ENCODE data around the gene CEP97. TPM values are rescaled to one million over a fixed set of nuclear protein-coding genes. Genes with fewer than 3 reads are reported as not detected.
"Not testable (repeated sequence)": the region's sequence is repeated elsewhere in the genome, so short reads cannot be mapped to it uniquely, and the experiment has no call there.

CEP97 gene
- total RNA-seq, 1 donor from 2014 or later, result 6.2 TPM

DNA sequence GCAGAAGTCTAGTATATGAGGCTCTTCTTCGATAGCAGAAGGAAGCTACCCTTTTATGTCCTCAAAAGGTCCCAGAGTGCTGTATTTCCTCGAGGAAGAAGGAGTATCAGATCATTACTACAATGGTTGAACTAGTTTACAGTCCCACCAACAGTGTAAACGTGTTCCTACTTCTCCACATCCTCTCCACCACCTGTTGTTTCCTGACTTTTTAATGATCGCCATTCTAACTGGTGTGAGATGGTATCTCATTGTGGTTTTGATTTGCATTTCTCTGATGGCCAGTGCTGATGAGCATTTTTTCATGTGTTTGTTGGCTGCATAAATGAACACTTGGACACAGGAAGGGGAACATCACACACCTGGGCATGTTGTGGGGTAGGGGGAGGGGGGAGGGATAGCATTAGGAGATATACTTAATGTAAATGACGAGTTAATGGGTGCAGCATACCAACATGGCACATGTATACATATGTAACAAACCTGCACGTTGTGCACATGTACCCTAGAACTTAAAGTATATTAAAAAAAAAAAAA lies 53.4 kb downstream of the CEP97 start:
- DNase-seq (ENCODE audit: low spot score), result not testable (repeated sequence)

DNA sequence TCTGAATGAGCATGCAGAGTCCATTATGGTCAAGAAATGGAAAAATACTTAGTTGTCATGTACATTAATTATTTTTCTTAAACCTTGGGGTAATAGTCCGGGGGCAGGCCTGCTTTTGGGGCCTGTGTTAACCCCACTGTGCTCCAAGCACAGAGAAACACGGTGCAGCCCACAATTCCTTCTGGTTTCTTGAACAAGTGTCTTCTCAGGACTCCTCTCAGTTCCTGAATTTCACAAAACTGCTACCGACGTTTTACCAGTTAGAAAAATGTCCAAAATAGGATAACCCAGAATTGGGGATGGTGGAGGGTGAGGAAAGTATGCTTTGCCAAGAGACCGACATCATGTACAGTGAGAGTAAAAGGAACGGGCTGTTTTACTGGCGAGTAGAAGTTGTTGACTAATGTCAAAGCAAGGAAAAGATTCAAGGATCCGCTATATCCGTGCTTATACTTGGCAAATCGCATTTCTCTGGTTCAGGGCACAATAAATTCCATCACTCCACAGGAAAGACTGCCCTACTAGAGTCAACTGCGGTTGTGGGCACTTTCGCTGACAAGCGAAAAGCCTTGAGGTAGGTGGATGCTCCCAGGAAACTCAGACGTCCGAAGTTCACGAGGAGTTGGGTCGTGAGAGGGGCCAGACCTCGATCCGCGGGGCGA lies 54.1 kb downstream of the CEP97 start:
- no peak for DNase-seq (ENCODE audit: low spot score)

DNA sequence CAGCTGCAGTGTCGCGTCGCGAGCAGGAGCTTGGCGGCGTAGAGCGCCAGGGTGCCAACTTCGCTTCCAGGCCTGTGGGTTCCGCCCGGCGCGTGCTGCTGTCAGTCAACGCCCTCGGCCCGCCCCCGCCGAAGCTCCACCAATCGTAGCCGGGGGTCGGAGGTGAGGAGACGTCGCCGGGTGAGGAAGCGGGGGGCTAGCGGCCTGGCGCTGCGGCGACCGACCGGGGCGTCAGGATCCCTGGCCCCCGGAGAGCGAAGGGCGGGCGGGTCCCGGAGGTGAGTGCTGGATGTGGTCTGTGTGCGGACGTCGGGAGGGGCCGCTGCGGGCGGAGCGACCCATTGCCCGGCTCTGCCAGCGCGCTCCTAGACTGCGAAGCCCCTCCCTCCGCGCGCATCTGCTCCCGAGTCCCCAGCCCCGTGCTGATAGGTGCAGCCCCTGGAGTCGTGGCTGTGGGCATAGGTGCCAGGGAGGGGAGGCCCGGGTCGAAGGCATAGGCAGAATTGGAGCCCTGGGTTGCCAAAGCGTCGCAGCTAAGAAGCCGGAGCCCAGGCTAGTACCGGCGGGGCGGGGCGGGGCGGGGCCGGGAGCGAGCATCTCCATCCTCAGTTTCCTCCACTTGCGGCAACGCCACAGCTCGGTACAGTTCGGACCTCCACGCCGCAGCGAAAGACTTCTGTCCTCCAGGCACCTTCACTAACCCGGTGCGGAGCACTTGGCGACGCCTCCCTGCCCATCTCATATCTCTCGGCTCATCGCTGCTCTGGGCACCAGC lies 54.8 kb downstream of the CEP97 start, which contains the start of gene NXPE3:
NXPE3 (plus strand) TSS at position 165 of the 775 bp plus-strand sequence. CDS start 6,386 bp downstream, outside the sequence.
- peak; percentile 98 for DNase-seq (ENCODE audit: low spot score)

DNA sequence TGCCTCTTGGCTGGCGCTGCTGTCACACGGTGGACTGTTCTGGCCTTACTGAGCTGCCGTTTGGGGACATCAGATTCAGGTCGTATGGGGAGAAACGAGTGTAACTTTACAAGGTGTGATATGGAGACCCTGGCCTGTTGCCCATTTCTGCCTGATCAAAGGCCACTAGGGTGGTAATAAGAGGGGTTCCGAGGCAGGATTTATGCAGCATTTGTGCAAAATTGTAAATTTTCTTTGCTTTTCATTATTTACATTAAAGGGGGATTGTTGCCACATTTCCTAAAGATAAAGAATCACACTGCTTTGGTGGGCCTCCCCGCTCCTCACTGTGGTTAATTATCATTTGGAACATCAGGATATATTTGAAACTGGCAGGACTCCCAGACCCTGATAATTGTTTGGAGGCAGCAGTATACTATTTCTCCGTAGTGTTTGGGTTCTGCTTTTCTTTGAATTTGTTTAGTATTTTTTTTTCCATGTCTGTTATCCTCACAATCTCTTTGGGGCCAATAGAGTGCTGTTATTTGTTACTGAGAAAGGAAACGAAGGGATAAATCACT lies 55.5 kb downstream of the CEP97 start:
- DNase-seq (ENCODE audit: low spot score), result no peak

DNA sequence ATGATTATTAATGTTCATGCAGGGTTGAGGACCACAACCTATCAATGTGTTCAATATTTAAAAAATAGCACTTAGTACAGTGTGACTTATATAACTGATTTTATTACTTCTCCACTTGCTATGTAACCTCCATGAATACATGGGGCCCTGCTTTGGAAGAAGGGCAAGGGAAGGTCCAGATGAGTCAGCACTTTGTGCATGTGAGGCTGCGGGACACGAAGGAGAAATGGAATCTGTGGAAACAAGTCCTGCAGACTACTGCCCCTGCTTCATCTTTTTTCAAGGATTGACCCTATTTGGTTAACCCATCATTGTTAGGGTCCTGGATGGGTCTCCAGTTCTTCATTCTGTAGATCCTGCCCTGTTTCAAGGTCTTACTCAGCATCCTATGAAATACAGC lies 56.2 kb downstream of the CEP97 start:
- DNase-seq (ENCODE audit: low spot score), result no peak

DNA sequence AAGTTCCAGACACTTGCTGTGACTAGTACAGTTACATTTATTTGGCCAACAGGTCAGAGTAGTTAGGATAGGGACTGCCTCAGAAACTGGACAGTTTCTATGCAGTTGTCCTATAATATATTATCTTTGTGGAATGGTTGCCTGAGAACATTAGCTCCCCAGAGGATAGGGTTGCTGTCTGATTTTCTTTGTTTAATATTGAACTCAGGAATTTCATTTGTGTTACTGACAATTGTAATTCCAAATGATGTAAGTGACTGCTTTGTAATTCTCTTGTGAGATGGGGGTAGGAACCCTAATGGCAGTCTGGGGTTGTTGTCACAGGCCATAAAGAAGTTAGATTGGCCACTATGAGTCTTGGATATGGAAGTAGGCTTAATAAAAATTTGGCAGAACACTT lies 56.8 kb downstream of the CEP97 start:
- no peak for DNase-seq (ENCODE audit: low spot score)

DNA sequence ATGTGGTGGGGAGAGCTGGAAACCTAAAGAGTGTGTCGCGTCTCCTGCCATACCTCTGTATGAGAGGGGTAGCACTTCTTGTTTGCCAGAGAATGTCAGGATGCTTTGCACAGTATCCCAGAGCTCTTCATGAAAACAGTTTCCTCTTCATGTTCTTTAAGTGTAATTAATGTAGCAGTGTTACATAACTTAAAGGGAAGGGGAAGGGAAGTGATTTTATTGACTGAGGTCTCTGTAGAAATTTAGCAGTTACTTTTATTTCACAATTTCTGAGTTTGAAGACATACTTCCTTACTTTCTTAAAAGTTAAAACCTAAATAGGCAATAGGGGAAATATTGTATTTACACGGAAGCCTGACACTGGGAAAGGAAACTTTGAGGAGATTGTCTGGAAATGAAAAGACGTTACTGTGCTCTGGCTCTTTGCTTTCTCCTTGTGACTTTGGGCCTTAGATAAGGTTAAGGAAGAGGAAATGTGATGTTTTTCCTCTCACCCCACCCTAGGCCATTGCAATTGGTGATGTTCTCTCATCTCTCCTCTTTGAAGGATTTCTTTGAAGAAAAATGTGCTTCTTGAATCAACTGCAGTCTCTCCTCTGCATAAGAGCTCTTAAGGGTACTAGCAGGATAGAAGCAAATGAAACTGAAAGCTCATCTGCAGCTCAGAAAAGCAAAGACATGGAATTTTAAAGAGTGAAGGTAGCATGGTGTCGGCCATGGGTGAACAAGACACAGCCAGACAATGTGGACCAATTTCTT lies 60.6 kb downstream of the CEP97 start:
- DNase-seq (ENCODE audit: low spot score), result no peak

DNA sequence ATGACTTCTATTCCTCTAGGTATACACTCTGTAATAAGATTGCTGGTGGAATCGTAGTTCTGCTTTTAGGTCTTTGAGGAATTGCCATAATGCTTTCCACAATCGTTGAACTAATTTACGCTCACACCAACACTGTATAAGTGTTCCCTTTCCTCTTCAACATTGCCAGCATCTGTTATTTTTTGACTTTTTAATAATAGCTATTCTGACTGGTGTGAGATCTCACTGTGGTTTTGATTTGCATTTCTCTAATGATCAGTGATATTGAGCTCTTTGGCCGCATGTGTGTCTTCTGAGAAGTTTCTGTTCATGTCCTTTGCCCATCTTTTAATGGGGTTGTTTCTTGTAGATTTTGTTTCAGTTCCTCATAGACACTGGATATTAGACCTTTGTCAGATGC lies 67.4 kb downstream of the CEP97 start:
- DNase-seq (ENCODE audit: low spot score), result no peak

DNA sequence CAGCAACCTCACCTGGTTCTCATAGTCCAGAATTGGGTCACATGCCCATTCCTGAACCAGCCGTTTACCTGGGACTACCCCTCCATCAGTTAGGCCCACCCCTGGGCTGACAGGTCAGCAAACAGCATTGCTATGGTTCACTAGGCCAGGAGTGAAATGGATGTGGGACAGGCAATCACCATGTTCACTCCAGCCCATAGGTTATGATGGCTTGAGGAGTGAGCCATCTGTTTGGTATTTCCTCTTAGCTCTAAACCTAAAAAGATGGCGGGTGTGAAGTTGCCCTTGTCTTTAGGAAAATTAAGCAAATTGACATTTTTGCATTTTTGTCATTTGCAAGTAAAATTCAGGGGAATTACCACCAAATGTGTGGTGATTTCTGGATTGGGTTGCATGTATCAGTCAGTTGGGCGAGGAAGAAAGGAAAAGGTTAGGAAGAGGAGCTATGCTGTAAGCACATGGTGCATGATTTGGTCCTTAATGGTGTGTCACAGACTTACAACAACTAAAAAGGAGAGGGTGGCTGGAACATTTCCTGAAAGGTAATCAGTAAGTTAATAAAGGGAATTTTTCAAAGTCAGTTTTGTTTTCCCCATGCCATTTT lies 71.8 kb downstream of the CEP97 start:
- no peak for DNase-seq (ENCODE audit: low spot score)

DNA sequence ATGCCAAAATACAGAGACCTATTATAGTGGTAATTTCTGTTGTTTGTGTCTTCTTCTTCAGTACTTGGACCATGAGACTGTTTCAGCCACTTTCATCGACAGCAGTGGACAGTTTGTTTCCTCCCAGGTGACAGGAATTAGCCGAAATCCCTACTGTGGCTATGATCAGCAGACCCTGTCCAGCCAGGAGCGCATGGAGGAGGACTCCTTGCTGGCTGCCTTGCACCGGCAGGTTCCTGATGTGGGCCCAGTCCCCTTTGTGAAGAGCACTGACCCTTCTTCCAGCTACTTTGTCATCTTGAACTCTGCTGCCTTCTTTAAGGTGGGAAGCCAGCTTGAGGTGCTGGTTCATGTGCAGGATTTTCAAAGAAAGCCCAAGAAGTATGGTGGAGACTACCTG lies 76.8 kb downstream of the CEP97 start:
- DNase-seq (ENCODE audit: low spot score), result no peak

DNA sequence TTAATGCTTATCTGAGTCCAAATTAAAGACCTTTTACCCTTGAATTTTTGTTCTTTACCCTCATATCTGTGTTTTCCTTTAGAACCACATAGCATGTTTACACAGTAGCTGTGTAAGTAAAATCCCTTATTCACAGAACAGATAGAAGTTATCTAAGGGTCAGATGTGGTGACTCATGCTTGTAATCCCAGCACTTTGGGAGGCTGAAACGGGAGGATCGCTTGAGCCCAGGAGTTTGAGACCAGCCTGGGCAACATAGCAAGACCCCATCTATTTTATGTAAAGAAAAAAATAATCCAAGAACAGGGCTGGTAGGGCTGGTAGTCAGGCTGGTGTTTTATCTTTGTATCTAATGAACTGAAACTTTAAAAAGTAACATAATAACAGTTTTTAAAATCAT lies 77.8 kb downstream of the CEP97 start:
- no peak for DNase-seq (ENCODE audit: low spot score)

DNA sequence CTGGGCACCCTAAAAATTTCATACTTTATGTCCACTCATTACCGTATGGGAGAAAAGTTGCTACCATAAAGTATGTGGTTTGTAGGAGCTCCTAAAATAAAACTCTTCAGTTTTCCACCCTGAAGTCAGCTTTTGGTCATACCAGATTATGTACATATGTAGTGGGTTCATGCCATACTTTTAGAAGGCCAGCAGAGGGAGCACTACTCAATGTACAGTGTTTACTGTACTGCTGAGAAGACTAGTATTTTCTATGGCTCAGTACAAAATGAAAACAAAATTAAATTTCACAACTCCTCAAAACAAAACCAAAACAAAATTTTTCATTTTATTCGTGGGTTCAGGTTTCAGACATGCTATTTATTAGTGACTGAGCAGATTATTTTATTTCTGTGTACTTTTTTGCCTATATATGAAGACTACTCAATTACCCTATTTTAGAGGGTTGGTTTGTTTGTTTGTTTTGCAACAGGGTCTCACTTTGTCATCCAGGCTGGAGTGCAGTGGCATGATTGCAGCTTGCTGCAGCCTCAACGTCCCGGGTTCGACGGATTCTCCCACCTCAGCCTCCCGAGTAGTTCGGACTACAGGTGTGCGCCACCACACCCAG lies 78.9 kb downstream of the CEP97 start:
- DNase-seq (ENCODE audit: low spot score), result no peak

DNA sequence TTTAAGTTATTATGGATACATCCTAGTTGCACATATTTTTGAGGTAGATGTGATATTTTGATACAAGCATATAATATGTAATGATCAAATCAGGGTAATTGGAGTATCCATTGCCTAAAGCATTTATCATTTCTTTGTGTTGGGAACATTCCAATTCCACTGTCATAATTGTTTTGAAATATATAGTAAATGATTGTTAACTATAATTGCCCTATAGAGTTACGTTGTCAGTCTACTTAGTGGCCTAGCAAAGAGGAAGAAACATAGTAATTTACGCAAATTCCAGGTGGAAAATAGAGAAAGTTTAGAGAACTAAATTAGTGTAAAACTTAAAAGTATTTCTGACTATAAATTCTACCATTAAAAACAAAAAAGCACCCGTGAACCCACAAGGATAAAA lies 79.5 kb downstream of the CEP97 start:
- DNase-seq (ENCODE audit: low spot score), result no peak

DNA sequence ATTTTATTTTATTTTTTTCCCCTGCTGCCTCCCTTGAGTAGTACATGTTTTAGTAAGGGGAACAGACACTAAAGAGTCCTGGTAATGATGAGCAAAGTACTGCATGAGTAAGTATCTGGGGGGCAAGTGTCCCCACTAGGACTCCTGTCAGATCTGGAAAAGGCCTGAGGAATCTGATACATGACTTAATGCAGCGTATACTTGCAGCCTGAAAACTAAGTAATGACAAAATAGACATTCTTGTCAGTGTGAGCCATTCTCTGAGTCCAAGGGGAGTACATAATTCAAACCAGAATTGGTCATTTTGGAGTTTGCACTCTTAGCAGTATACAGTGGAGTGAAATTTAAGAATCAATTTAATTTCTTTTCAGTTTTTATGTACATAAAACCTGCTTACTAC lies 82.1 kb downstream of the CEP97 start:
- no peak for DNase-seq (ENCODE audit: low spot score)

DNA sequence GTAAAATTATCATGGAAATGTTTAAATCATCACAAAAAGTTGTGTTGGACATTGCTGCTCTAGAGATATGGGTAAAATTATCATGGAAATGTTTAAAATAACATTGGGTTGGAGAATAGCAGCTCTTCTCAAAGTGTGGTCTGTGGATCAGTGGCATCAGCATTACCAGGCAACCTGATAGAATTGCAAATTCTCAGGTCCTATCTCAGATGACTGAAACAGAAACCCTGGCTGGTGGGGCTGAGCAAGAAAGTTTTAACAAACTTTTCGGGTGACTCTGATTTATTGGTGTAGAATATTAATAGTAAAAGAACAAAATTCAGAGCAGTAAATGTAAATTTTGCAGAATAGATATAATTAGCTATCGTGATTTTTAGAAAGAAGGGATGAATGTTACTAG lies 83.5 kb downstream of the CEP97 start:
- DNase-seq (ENCODE audit: low spot score), result no peak

DNA sequence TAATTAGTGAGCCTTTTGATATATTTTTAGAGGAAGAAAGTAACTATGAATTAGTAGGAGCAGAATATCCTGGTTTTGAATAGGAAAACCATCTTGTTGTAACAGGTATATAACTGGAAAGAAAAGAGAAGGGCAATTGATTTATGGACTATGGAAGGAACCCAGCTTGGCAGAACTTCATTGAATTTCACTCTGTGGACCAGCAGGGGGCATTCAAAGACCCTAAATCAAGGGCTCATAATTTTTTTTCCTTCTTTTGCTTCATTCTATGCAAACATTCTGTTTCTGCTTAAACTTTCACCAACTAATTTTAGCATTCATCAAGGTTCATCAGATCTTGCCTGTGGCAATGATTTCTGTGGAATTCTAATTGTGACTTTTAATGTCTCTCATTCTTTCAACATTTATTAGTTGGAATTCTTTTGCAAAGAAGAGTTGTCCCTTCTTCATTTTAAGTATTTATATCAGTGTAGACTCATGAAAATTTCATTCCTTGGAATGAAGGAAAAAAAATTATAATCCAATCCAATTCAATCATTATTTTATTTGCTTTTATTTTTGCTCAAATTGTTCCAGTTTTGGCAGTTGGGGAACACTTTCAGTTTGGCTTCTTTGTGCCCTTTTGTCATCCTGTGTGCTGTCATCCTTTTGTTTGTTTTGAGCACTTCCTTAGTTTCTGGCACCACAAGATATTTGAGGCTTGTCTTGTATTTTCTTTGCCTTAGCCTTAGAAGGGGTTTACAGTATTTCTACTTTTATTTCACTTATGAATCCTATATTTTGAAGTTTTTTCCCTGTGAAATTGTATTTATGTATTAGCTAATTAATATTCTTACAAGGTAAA lies 85.0 kb downstream of the CEP97 start:
- no peak for DNase-seq (ENCODE audit: low spot score)

DNA sequence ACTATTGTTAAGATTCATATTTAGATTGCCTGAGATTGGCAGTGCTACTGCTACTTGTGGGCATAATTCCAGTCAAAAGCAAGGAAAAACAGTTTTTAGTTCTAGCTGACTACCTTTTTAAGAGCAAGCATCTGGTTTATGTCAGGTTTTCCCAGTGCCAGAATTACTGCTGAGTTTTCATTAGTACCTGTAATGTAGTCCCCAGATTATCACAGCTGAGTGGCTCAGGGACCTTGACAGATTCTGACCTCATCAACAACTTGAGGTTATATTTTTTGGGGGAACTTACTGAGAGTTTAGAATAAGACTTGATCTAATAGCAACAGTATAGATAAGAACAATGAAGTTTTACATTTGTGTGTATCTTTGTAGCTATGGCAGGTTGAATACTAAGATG lies 85.6 kb downstream of the CEP97 start:
- no peak for DNase-seq (ENCODE audit: low spot score)

DNA sequence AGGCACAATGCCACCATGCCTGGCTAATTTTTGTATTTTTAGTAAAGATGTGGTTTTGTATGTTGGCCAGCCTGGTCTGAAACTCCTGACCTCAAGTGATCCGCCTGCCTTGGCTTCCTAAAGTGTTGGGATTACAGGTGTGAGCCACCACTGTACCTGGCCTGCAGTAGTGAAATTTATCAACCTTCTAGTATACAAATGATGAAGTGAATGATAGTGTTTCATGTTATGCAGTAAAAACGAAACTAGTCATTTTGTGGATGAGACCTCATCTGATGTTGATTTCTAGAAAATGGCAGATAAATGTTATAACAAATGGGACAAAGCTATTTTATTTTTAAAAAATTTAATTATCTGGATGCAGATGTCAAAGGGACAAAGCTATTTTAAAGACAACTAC lies 87.5 kb downstream of the CEP97 start:
- DNase-seq (ENCODE audit: low spot score), result no peak

DNA sequence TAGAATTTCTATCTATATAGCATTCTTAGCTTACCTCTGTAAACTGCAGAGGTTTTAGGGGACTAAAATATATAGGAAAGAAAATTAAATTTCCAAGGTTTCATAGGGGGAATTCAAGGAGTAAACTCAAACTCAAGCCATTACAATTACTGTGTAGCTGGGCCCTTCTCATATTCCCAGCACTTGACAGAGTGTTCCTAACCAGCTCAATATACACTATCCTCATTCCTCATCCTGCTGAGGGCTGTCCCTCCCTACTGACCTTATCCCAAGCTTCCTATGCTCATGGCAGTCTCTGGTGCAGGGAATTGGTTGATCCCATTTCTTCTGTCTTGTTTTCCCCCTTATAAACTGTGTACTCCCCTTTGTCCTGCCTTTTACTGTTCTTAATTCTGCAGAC lies 88.5 kb downstream of the CEP97 start:
- no peak for DNase-seq (ENCODE audit: low spot score)
